Nephron progenitor cell (in vitro differentiated cells): ENCODE data around the gene FCHO2.
"Not testable (repeated sequence)": the region's sequence is repeated elsewhere in the genome, so short reads cannot be mapped to it uniquely, and the experiment has no call there.

Source experiments
- DNase-seq: peaks from one replicate; pipeline ENCODE4 v3.0.0; 2021
- H3K27ac Mint-ChIP-seq: 2 replicates; pipeline ENCODE4 v1.8.0; 2021; ENCODE audit warnings: mild to moderate bottlenecking, moderate library complexity, mixed read lengths
- H3K27me3 Mint-ChIP-seq: 2 replicates; pipeline ENCODE4 v1.8.0; 2021; ENCODE audit warnings: mild to moderate bottlenecking, low read depth, mixed read lengths; ENCODE audit not compliant: poor library complexity
- H3K36me3 Mint-ChIP-seq: 2 replicates; pipeline ENCODE4 v1.8.0; 2021; ENCODE audit warnings: low read depth, mixed read lengths
- H3K4me1 Mint-ChIP-seq: 2 replicates; pipeline ENCODE4 v1.8.0; 2021; ENCODE audit warnings: mixed read lengths
- H3K4me3 Mint-ChIP-seq: 2 replicates; pipeline ENCODE4 v1.8.0; 2021; ENCODE audit warnings: mild to moderate bottlenecking, moderate library complexity, mixed read lengths
- H3K9me3 Mint-ChIP-seq: 2 replicates; pipeline ENCODE4 v1.8.0; 2021; ENCODE audit warnings: mild to moderate bottlenecking, moderate library complexity, mixed read lengths
- TF ChIP-seq, protein P1 (sequence below): fragments of 200-600 bp; sonication (generic); IDR thresholded peaks from 2 replicates; pipeline ENCODE4 v1.5.0; 2021; ENCODE audit warnings: antibody characterized with exemption

FCHO2 gene

DNA sequence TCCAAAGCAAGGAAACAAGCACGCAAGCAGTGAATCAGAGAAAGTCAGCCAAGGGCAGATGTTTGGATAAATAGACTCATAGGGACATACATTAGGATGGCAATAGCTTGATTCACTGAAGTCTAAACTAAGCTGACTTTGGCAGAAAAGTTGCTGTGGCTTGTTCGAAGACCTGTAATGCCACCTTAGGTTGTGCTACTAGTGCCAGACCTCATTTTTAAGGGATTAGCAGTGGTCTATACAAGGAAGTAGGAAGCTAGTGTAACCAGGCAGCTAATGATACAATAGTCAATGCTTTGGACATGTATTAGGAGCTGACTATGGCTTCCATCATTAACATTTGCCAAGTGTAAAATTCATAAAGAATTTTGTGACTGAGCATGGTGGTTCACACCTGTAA is 63.1 kb downstream of the FCHO2 start:
- Mint-ChIP-seq H3K4me3 (no peak overlapping the region), H3K27ac (no peak overlapping the region), H3K4me1 (no peaks in the 10 kb centered on the region), H3K9me3 (no peaks in the 10 kb centered on the region), H3K27me3 (peaks cover 3% of the 10 kb centered on the region), H3K36me3 (peaks cover 42% of the 10 kb centered on the region)
- no peak for DNase-seq
- TF ChIP-seq, protein P1, sequence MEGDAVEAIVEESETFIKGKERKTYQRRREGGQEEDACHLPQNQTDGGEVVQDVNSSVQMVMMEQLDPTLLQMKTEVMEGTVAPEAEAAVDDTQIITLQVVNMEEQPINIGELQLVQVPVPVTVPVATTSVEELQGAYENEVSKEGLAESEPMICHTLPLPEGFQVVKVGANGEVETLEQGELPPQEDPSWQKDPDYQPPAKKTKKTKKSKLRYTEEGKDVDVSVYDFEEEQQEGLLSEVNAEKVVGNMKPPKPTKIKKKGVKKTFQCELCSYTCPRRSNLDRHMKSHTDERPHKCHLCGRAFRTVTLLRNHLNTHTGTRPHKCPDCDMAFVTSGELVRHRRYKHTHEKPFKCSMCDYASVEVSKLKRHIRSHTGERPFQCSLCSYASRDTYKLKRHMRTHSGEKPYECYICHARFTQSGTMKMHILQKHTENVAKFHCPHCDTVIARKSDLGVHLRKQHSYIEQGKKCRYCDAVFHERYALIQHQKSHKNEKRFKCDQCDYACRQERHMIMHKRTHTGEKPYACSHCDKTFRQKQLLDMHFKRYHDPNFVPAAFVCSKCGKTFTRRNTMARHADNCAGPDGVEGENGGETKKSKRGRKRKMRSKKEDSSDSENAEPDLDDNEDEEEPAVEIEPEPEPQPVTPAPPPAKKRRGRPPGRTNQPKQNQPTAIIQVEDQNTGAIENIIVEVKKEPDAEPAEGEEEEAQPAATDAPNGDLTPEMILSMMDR = no peak

DNA sequence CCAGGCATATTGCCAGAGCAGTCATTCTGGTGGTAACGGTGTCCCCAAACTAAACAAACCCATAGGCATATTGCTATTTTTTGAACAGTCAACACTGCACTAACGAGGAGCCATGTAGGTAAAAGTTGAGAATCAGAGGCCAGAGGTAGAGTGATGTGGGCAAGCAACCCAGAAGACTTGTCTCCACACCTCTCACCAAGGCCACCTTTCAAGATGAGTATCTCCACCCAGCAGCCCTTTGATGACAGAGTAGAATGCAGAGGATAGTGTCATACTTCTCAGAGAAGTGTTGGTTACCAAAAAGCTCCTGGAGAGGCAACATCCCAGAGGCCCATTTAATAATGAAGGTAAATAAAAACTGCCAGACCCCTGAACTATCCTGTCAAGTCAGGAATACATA is 63.9 kb downstream of the FCHO2 start:
- Mint-ChIP-seq H3K4me1 (no peaks in the 10 kb centered on the region), H3K4me3 (no peak overlapping the region), H3K27ac (peak overlapping the region; percentile 21), H3K27me3 (peaks cover 3% of the 10 kb centered on the region), H3K9me3 (no peaks in the 10 kb centered on the region), H3K36me3 (peaks cover 43% of the 10 kb centered on the region)
- no peak for DNase-seq
- TF ChIP-seq, protein P1 = no peak

DNA sequence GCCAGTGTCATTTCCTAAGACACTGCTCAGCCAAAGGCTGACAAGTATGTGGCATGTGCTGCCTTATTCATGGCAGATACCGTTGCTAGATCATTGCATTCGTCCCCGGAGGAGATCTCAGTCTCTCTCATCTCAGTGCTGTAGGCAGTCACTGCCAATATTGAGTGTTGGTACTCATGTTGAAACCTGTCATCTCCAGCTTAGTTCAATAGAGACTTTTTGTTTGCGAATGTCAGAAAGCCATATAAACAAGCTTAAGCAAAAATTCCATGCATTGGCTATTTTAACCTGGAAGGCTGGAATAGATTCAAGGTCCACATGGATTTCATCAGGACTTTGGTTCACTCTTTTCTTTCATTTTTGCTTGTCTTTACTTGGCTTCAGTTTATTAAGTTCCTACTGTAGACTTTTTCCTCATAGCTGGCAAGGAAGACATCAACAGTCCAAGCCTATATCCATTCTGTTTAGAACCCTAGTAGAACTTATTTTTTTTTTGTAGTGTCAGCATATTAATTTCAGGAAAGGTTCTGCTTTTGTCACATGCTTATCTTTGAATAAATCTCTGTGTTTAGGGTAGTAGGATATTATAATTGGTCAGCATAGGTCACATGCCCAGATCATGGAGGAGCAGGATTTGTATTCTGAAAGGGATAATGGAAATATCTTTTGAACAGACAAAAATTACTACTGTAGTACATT is 66.8 kb downstream of the FCHO2 start:
- peaks cover 59% of the 10 kb centered on the region for H3K36me3 Mint-ChIP-seq
- H3K27me3 Mint-ChIP-seq = peaks cover 3% of the 10 kb centered on the region
- H3K4me1 Mint-ChIP-seq = no peaks in the 10 kb centered on the region
- no peak overlapping the region for H3K27ac Mint-ChIP-seq
- no peaks in the 10 kb centered on the region for H3K9me3 Mint-ChIP-seq
- TF ChIP-seq, protein P1 = no peak
- H3K4me3 Mint-ChIP-seq = no peak overlapping the region
- no peak for DNase-seq

DNA sequence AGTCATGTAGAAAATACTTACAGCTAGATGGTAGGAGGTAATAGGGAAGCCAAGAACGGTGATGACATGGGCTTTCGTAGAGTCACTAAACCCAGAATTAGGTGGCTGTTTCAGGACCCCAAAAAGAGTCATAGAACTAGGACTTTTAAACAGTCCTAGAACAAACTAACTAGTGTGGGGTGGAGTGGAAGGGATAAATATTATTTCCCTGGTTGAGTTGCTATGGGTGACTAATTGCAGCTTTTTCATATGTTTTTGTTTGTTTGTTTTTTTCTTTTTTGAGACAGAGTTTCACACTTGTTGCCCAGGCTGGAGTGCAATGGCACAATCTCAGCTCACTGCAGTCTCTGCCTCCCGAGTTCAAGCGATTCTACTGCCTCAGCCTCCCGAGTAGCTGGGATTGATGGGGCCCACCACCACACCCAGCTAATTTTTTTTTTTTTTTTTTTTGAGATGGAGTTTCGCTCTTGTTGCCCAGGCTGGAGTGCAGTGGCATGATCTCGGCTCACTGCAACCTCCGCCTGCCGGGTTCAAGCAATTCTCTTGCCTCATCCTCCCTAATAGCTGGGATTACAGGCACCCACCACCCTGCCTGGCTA is 69.2 kb downstream of the FCHO2 start:
- peaks cover 56% of the 10 kb centered on the region for H3K36me3 Mint-ChIP-seq
- not testable (repeated sequence) for H3K4me3 Mint-ChIP-seq, H3K4me1 Mint-ChIP-seq, H3K9me3 Mint-ChIP-seq, H3K27me3 Mint-ChIP-seq, DNase-seq, H3K27ac Mint-ChIP-seq

DNA sequence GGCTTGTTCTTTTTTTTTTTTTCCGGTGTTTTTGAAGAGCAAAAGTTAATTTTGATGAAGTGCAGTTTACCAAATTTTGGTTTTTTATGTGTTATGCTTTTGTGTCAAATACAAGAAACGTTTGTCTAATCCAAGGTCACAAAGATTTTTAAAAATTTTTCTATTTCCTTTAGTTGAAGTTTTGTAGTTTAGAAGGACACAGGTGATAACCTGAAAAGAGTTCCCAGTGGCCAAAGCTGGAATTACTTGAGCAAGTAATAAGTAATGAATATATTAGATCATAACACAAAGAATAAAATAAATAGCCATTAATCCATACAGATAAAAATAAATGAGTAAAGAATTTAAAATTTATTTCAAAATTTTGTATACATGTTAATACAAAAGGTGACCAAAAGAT is 71.5 kb downstream of the FCHO2 start:
- H3K9me3 Mint-ChIP-seq = no peaks in the 10 kb centered on the region
- peaks cover 41% of the 10 kb centered on the region for H3K36me3 Mint-ChIP-seq
- no peak overlapping the region for H3K27ac Mint-ChIP-seq
- TF ChIP-seq, protein P1 = no peak
- no peaks in the 10 kb centered on the region for H3K4me1 Mint-ChIP-seq
- H3K4me3 Mint-ChIP-seq = no peak overlapping the region
- H3K27me3 Mint-ChIP-seq = no peaks in the 10 kb centered on the region
- DNase-seq = no peak

DNA sequence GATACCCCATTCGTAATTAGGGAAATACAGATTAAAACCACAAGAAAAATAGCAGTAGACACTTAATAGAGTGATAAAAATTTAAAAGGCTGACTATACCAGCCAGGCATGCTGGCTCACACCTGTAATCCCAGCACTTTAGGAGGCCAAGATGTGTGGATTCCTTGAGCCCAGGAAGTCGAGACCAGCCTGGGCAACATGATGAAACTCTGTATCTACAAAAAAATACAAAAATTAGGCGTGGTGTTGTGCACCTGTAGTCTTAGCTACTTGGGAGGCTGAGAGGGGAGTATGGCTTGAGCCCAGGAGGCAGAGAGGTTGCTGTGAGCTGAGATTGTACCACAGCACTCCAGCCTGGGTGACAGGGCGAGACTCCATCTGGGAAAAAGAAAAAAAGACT is 72.0 kb downstream of the FCHO2 start:
- no peaks in the 10 kb centered on the region for H3K27me3 Mint-ChIP-seq
- H3K4me3 Mint-ChIP-seq = no peak overlapping the region
- no peaks in the 10 kb centered on the region for H3K9me3 Mint-ChIP-seq
- DNase-seq = no peak
- TF ChIP-seq, protein P1 = no peak
- H3K36me3 Mint-ChIP-seq = peaks cover 41% of the 10 kb centered on the region
- no peaks in the 10 kb centered on the region for H3K4me1 Mint-ChIP-seq
- H3K27ac Mint-ChIP-seq = peak overlapping the region; percentile 78
